ENCODE data around the gene CEP250. TPM values are rescaled to one million over a fixed set of nuclear protein-coding genes. Genes with fewer than 3 reads are reported as not detected.
"Not testable (repeated sequence)": the region's sequence is repeated elsewhere in the genome, so short reads cannot be mapped to it uniquely, and the experiment has no call there.

CEP250 gene
- total RNA-seq, 4 donors from 2014 or later, result 18.8 to 55.4 (median 27.1) TPM

- H3K36me3 ChIP-seq, result peaks cover 19% of the 10 kb centered on the region
- no peak for DNase-seq (ENCODE audit: low spot score in 2 of 2)
- H3K9me3 ChIP-seq, result no peaks in the 10 kb centered on the region
- no peak overlapping the region for H3K4me3 ChIP-seq
- WGBS, result 100% methylated on average over 1 of the region's 1 CpG
- H3K4me1 ChIP-seq, result peaks cover 15% of the 10 kb centered on the region
- no peaks in the 10 kb centered on the region for H3K27me3 ChIP-seq
- no peak overlapping the region for H3K27ac ChIP-seq
- no peak for TF ChIP-seq CTCF (IDR thresholded peaks at IDR 0.05)
- TF ChIP-seq POLR2AphosphoS5 (IDR thresholded peaks at IDR 0.05), result no peak
- no peak for TF ChIP-seq EP300 (IDR thresholded peaks at IDR 0.05)
- TF ChIP-seq POLR2A (IDR thresholded peaks at IDR 0.05), result no peak
These were observed 87.6 kb downstream of the CEP250 start for GRCh38 chr20:35542990-35543389.

- H3K27ac ChIP-seq, result no peak overlapping the region
- DNase-seq (ENCODE audit: low spot score in 2 of 2), result no peak
- TF ChIP-seq CTCF (IDR thresholded peaks at IDR 0.05) (no peak), POLR2AphosphoS5 (IDR thresholded peaks at IDR 0.05) (no peak), POLR2A (IDR thresholded peaks at IDR 0.05) (no peak), EP300 (IDR thresholded peaks at IDR 0.05) (no peak)
- no peak overlapping the region for H3K4me3 ChIP-seq
- H3K27me3 ChIP-seq, result no peaks in the 10 kb centered on the region
- peaks cover 33% of the 10 kb centered on the region for H3K36me3 ChIP-seq
- no peaks in the 10 kb centered on the region for H3K9me3 ChIP-seq
- H3K4me1 ChIP-seq, result peaks cover 15% of the 10 kb centered on the region
- WGBS, result 86% methylated on average over 14 of the region's 16 CpGs
These were observed 89.0 kb downstream of the CEP250 start for GRCh38 chr20:35544436-35544835.

DNA sequence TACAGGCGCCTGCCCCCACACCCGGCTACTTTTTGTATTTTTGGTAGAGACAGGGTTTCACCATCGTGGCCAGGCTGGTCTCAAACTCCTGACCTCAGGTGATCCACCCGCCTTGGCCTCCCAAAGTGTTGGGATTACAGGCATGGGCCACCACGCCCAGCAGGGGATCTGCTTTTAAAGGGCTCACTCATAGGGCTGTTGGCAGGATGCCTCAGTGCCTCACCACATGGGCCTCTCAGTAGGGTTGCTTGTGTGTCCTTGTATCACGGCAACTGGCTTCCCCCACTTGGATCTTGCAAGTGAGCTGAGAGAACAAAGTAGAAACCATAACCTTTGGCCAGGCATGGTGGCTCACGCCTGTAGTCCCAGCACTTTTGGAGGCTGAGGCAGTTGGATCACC is 89.5 kb downstream of the CEP250 start:
- WGBS, result 96% methylated on average over 4 of the region's 7 CpGs
- H3K4me1 ChIP-seq, result peaks cover 15% of the 10 kb centered on the region
- H3K27me3 ChIP-seq; H3K4me3 ChIP-seq; H3K27ac ChIP-seq; DNase-seq (ENCODE audit: low spot score in 2 of 2); H3K9me3 ChIP-seq: not testable (repeated sequence)
- H3K36me3 ChIP-seq, result peaks cover 38% of the 10 kb centered on the region

DNA sequence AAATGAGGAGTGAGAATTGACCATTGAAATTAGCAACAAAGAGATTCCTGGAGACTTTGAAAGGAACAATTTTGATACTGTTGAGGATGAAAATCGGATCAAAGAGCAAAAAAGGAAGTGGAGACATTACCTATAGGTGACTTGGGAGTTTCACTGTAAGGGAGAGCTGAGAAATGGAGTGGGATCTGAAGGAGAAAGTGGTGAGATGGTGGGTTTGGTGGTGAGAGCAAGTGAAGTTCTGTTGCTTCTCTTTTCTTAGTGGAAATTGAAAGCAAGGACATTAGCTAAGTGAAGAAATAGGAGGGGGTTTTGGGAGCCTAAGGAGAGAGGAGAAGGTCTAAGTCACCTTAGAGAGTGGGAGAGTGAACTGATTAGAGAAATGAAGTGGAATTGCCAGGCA is 90.7 kb downstream of the CEP250 start:
- peaks cover 50% of the 10 kb centered on the region for H3K36me3 ChIP-seq
- H3K27me3 ChIP-seq, result no peaks in the 10 kb centered on the region
- TF ChIP-seq POLR2AphosphoS5 (IDR thresholded peaks at IDR 0.05), result no peak
- TF ChIP-seq CTCF (IDR thresholded peaks at IDR 0.05), result no peak
- no peak for TF ChIP-seq EP300 (IDR thresholded peaks at IDR 0.05)
- no peak for TF ChIP-seq POLR2A (IDR thresholded peaks at IDR 0.05)
- no peak overlapping the region for H3K27ac ChIP-seq
- no peaks in the 10 kb centered on the region for H3K9me3 ChIP-seq
- 79% methylated on average over 1 of the region's 1 CpG for whole genome bisulfite sequencing
- H3K4me1 ChIP-seq, result peaks cover 14% of the 10 kb centered on the region
- no peak for DNase-seq (ENCODE audit: low spot score in 2 of 2)
- no peak overlapping the region for H3K4me3 ChIP-seq

- Histone ChIP-seq H3K27ac (no peak overlapping the region), H3K4me1 (peaks cover 5% of the 10 kb centered on the region), H3K9me3 (no peaks in the 10 kb centered on the region), H3K27me3 (no peaks in the 10 kb centered on the region), H3K36me3 (peaks cover 62% of the 10 kb centered on the region), H3K4me3 (no peak overlapping the region)
- 98% methylated on average over 7 of the region's 9 CpGs for WGBS
- DNase-seq (ENCODE audit: low spot score in 2 of 2), result no peak
- TF ChIP-seq CTCF (IDR thresholded peaks at IDR 0.05) (no peak), POLR2A (IDR thresholded peaks at IDR 0.05) (no peak), EP300 (IDR thresholded peaks at IDR 0.05) (no peak), POLR2AphosphoS5 (IDR thresholded peaks at IDR 0.05) (no peak)
These were observed 91.9 kb downstream of the CEP250 start for GRCh38 chr20:35547329-35547728.

DNA sequence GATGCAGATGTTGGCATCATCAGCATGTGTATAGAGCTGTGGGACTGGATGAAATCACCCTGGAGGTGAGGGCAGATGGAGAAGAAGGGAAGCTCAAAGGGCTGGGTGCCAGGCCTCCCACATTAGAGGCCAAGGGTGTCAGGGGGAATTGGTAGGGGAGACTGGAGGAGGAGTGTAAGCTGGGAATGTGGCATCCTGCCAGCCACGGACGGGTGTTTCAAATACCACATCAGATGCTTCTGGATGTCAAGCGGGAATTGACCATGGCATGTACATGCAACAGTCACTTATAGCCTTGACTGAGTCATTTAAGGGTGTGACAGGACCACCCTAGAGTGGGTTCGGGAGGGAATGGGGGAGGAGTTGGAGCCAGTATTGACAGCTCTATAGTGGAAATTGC is 96.1 kb downstream of the CEP250 start:
- no peak for TF ChIP-seq EP300 (IDR thresholded peaks at IDR 0.05)
- no peak for TF ChIP-seq CTCF (IDR thresholded peaks at IDR 0.05)
- TF ChIP-seq POLR2AphosphoS5 (IDR thresholded peaks at IDR 0.05), result no peak
- TF ChIP-seq POLR2A (IDR thresholded peaks at IDR 0.05), result no peak
- peaks cover 91% of the 10 kb centered on the region for H3K36me3 ChIP-seq
- WGBS, result 76% methylated on average over 4 of the region's 4 CpGs
- H3K4me3 ChIP-seq, result no peak overlapping the region
- H3K4me1 ChIP-seq, result no peaks in the 10 kb centered on the region
- no peaks in the 10 kb centered on the region for H3K9me3 ChIP-seq
- no peak for DNase-seq (ENCODE audit: low spot score in 2 of 2)
- no peak overlapping the region for H3K27ac ChIP-seq
- no peaks in the 10 kb centered on the region for H3K27me3 ChIP-seq

Measured in suprapubic skin (tissue), 4 donors.